Left colon (tissue), 2 donors: ENCODE results near the gene PIR. TPM values are rescaled to one million over a fixed set of nuclear protein-coding genes. Genes with fewer than 3 reads are reported as not detected.
A peak's percentile ranks its signal among the peaks of the same experiment; 100 is the strongest.

Experiments used
- ATAC-seq: fragments of 200-7000 bp; cut with Tn5 transposase; one replicate; pipeline ENCODE4 v1.9.1; 2020; ENCODE audit warnings: mild to moderate bottlenecking, moderate library complexity
- DNase-seq, 2 donors: peaks; one replicate each; pipeline ENCODE4 v3.0.0-alpha.2; 2020
- intact Hi-C, 2 donors: fragments of 100-400 bp; cut with DNase I in 1 of 2; cut with micrococcal nuclease in 1 of 2; formaldehyde crosslinking; loops; one replicate each; pipeline versions ENCODE4 v1.11.2 to v1.14.0; 2022; cut with DNase I, micrococcal nuclease
- long read RNA-seq: library from polyadenylated mRNA; unstranded; transcript quantifications from one replicate; pipeline ENCODE4 v2.0.0, GENCODE V29; 2021
- total RNA-seq, 2 donors: library from RNA; stranded (reverse); fragmentation: NEBNext Ultra II Directional; extraction: Animal tissue kit (Norgen Biotek cat#: 25700); gene quantifications; one replicate each; pipeline ENCODE4 v1.2.1, GENCODE V29; 2021
- donor health status: DM: no; HTN: no; CAD: no.
- donor health status: DM: yes; HTN: yes; CAD: no.

Gene PIR
- 1 to 10 TPM; 5.4 to 7.9 TPM for total RNA-seq
- long read RNA-seq, partial matches to known transcripts: 0 of 3 reads
- long read RNA-seq, other reads (novel, unspliced or antisense): 1 of 3 reads

- ATAC-seq: peak; percentile 99
- intact Hi-C loops: no loop called here
- peak; percentile 86 to 89 for DNase-seq
Observed at GRCh38 chrX:15493118-15493962, at the start of gene PIR. PIR (minus strand) TSS chrX:15493333; CDS start chrX:15491257, 2,076 bp downstream.

- intact Hi-C loops: no loop called here
- ATAC-seq: no peak
- no peak for DNase-seq
Observed at GRCh38 chrX:15530318-15530717, 37.2 kb upstream of the PIR start.

GRCh38 chrX:15529165-15529564, 36.0 kb upstream of the PIR start:
- ATAC-seq (no peak), DNase-seq (no peak)
- intact Hi-C loops: no loop called here

GRCh38 chrX:15525664-15526416, 32.7 kb upstream of the PIR start:
- no peak for DNase-seq
- intact Hi-C loops: no loop called here
- no peak for ATAC-seq

GRCh38 chrX:15524417-15524816, 31.3 kb upstream of the PIR start:
- intact Hi-C loops: no loop called here
- DNase-seq (no peak), ATAC-seq (no peak)

- intact Hi-C loops: no loop called here
- ATAC-seq: no peak
Observed at GRCh38 chrX:15523088-15523487, 30.0 kb upstream of the PIR start.

GRCh38 chrX:15522464-15522863, 29.3 kb upstream of the PIR start:
- intact Hi-C loops: no loop called here
- no peak for ATAC-seq

More at GRCh38 chrX:15523088-15523487, 30.0 kb upstream of the PIR start:
- DNase-seq: no peak

GRCh38 chrX:15515931-15516330, 22.8 kb upstream of the PIR start:
- intact Hi-C loops: no loop called here
- DNase-seq (no peak), ATAC-seq (peak; percentile 71)

More at GRCh38 chrX:15522464-15522863, 29.3 kb upstream of the PIR start:
- no peak for DNase-seq

- intact Hi-C loops: no loop called here
- DNase-seq: no peak
- ATAC-seq: no peak
Observed at GRCh38 chrX:15514279-15514678, 21.1 kb upstream of the PIR start.

GRCh38 chrX:15512401-15512965, 19.4 kb upstream of the PIR start:
- ATAC-seq (no peak), DNase-seq (no peak)
- intact Hi-C loops: no loop called here

GRCh38 chrX:15511563-15511962, 18.4 kb upstream of the PIR start:
- intact Hi-C loops: no loop called here
- no peak for DNase-seq

GRCh38 chrX:15509845-15510244, 16.7 kb upstream of the PIR start:
- DNase-seq (no peak), ATAC-seq (no peak)
- intact Hi-C loops: no loop called here

More at GRCh38 chrX:15511563-15511962, 18.4 kb upstream of the PIR start:
- ATAC-seq: no peak

GRCh38 chrX:15507005-15507404, 13.9 kb upstream of the PIR start:
- intact Hi-C loops: no loop called here
- no peak for DNase-seq
- no peak for ATAC-seq

GRCh38 chrX:15505101-15505500, 12.0 kb upstream of the PIR start:
- intact Hi-C loops: no loop called here
- no peak for DNase-seq
- ATAC-seq: no peak

- intact Hi-C loops: no loop called here
- DNase-seq (no peak), ATAC-seq (no peak)
Observed at GRCh38 chrX:15504661-15505060, 11.5 kb upstream of the PIR start.

GRCh38 chrX:15501506-15501905, 8.4 kb upstream of the PIR start:
- ATAC-seq: no peak
- no peak for DNase-seq
- intact Hi-C loops: no loop called here

GRCh38 chrX:15500497-15500966, 7.4 kb upstream of the PIR start, which contains the start of gene BMX:
BMX (plus strand) TSS chrX:15500807; CDS start chrX:15508354, 7,547 bp downstream.
- intact Hi-C loops: no loop called here
- DNase-seq (no peak), ATAC-seq (no peak)

- ATAC-seq (no peak), DNase-seq (no peak)
- intact Hi-C loops: no loop called here
Observed at GRCh38 chrX:15499976-15500375, 6.8 kb upstream of the PIR start.

- ATAC-seq (no peak), DNase-seq (no peak)
- intact Hi-C loops: no loop called here
Observed at GRCh38 chrX:15498741-15499140, 5.6 kb upstream of the PIR start.
